Measurements from ENCODE around the gene FGF11. TPM values are rescaled to one million over a fixed set of nuclear protein-coding genes. Genes with fewer than 3 reads are reported as not detected.
"Not testable (repeated sequence)": the region's sequence is repeated elsewhere in the genome, so short reads cannot be mapped to it uniquely, and the experiment has no call there.

The FGF11 gene
- total RNA-seq, 6 experiments from 2014 or later: 0.10 to 0.31 (median 0.24) TPM; not detected in 3

DNA sequence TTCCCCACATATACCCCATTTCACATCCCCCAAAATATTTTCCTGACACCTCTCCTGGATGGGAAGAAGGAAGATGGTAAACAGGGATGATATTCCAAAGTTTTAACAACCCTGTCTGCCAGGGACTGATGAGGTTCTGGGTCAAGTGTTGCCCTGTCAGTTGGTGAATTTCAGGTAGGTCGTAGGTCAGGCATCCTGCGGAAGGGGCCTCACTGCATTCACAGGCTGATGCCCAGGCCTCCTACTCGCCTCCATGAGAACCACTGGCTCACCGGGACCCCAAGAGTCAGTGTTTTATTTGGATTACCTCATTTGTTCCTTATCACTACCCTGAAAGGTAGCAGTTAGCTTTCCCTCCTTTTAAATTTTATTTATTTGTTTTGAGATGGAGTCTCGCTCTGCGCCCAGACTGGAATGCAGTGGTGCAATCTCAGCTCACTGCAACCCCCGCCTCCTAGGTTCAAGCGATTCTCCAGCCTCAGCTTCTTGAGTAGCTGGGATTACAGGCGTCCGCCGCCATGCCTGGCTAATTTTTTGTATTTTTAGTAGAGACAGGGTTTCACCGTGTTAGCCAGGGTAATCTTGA, 29.6 kb downstream of the FGF11 start:
- no peak for DNase-seq
- Mint-ChIP-seq H3K36me3 (ENCODE audit: low read depth) (peaks cover 4% of the 10 kb centered on the region; the same call in 1 of the 2 replicates), H3K4me1 (ENCODE audit: low read depth) (peaks cover 11% of the 10 kb centered on the region), H3K27ac (peak overlapping the region; percentile 3; the same call in 1 of the 2 replicates), H3K4me3 (no peak overlapping the region), H3K9me3 (no peaks in the 10 kb centered on the region), H3K27me3 (ENCODE audit: insufficient read depth) (no peaks in the 10 kb centered on the region; the same call in none of the 2 replicates)
- TF ChIP-seq, protein P1, sequence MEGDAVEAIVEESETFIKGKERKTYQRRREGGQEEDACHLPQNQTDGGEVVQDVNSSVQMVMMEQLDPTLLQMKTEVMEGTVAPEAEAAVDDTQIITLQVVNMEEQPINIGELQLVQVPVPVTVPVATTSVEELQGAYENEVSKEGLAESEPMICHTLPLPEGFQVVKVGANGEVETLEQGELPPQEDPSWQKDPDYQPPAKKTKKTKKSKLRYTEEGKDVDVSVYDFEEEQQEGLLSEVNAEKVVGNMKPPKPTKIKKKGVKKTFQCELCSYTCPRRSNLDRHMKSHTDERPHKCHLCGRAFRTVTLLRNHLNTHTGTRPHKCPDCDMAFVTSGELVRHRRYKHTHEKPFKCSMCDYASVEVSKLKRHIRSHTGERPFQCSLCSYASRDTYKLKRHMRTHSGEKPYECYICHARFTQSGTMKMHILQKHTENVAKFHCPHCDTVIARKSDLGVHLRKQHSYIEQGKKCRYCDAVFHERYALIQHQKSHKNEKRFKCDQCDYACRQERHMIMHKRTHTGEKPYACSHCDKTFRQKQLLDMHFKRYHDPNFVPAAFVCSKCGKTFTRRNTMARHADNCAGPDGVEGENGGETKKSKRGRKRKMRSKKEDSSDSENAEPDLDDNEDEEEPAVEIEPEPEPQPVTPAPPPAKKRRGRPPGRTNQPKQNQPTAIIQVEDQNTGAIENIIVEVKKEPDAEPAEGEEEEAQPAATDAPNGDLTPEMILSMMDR (IDR thresholded peaks at IDR 0.05): no peak

DNA sequence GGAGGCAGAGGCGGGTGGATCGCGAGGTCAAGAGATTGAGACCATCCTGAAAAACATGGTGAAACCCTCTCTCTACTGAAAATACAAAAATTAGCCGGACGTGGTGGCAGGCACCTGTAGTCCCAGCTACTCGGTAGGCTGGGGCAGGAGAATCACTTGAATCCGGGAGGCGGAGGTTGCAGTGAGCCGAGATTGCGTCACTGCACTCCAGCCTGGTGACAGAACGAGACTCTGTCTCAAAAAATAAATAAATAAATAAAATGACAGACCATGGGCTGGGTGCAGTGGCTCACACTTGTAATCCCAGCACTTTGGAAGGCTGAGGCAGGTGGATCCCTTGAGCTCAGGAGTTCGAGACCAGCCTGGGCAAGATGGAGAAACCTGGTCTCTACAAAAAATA, 30.5 kb downstream of the FGF11 start:
- H3K9me3 Mint-ChIP-seq; H3K4me3 Mint-ChIP-seq; H3K27ac Mint-ChIP-seq; DNase-seq; H3K27me3 Mint-ChIP-seq (ENCODE audit: insufficient read depth); H3K36me3 Mint-ChIP-seq (ENCODE audit: low read depth): not testable (repeated sequence)
- H3K4me1 Mint-ChIP-seq (ENCODE audit: low read depth): peaks cover 11% of the 10 kb centered on the region

DNA sequence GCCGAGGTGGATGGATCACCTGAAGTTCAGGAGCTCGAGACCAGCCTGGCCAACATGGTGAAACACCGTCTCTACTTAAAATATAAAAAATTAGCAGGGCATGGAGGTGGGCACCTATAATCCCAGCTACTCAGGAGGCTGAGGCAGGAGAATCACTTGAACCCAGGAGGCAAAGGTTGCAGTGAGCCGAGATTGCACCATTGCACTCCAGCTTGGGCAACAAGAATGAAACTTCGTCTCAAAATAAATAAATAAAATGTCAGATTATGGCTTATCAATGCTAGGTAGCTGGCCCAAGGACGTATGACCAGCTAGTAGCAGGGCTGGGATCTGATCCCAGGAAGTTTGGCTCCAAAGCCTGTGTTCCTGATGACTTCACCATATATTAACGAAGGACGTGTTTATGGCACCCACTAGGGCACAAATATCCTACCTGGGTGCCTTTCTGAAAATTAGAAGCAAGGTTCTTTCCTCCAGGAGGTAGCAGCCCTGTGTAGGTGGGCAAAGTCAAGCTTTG, 31.2 kb downstream of the FGF11 start:
- not testable (repeated sequence) for H3K27me3 Mint-ChIP-seq (ENCODE audit: insufficient read depth); H3K9me3 Mint-ChIP-seq; H3K36me3 Mint-ChIP-seq (ENCODE audit: low read depth); DNase-seq; H3K4me3 Mint-ChIP-seq; H3K27ac Mint-ChIP-seq
- peaks cover 12% of the 10 kb centered on the region for H3K4me1 Mint-ChIP-seq (ENCODE audit: low read depth)

DNA sequence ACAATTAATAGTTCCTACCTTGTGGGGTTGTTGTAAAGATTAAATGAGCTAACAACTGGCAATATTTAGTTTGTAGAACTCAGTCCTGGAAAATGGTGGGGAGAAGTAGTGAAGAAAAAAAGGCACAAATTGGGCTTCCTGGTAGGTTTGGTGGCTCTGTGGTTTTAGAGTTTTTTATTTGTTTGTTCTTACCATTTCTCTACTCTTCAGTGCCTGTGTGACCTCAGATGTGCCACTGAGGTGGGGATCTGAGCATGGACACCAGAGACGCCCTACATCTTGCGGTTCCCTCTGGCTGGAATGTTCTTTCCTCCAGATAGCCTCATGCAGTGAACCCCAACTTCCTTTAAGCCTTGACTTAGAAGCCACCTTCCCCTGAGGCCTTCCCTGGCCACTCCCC, 32.4 kb downstream of the FGF11 start:
- no peak overlapping the region; the same call in 1 of the 2 replicates for H3K27ac Mint-ChIP-seq
- H3K4me3 Mint-ChIP-seq: no peak overlapping the region
- peaks cover 20% of the 10 kb centered on the region for H3K4me1 Mint-ChIP-seq (ENCODE audit: low read depth)
- H3K27me3 Mint-ChIP-seq (ENCODE audit: insufficient read depth): peaks cover 6% of the 10 kb centered on the region
- no peaks in the 10 kb centered on the region for H3K9me3 Mint-ChIP-seq
- TF ChIP-seq, protein P1 (IDR thresholded peaks at IDR 0.05): no peak
- no peak for DNase-seq
- peaks cover 8% of the 10 kb centered on the region for H3K36me3 Mint-ChIP-seq (ENCODE audit: low read depth)

DNA sequence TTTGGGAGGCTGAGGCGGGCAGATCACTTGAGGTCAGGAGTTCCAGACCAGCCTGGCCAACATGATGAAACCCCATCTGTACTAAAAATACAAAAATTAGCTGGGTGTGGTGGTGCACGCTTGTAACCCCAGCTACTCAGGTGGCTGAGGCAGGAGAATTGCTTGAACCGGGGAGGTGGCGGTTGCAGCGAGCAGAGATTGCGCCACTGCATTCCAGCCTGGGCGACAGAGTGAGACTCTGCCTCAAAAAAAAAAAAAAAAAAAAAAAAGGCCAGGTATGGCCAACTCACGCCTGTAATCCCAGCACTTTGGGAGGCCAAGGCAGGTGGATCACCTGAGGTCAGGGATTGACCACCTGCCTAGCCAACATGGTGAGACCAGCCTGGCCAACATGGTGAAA, 35.5 kb downstream of the FGF11 start:
- H3K27ac Mint-ChIP-seq; H3K27me3 Mint-ChIP-seq (ENCODE audit: insufficient read depth); H3K4me3 Mint-ChIP-seq; H3K36me3 Mint-ChIP-seq (ENCODE audit: low read depth); H3K9me3 Mint-ChIP-seq; DNase-seq: not testable (repeated sequence)
- H3K4me1 Mint-ChIP-seq (ENCODE audit: low read depth): peaks cover 33% of the 10 kb centered on the region

DNA sequence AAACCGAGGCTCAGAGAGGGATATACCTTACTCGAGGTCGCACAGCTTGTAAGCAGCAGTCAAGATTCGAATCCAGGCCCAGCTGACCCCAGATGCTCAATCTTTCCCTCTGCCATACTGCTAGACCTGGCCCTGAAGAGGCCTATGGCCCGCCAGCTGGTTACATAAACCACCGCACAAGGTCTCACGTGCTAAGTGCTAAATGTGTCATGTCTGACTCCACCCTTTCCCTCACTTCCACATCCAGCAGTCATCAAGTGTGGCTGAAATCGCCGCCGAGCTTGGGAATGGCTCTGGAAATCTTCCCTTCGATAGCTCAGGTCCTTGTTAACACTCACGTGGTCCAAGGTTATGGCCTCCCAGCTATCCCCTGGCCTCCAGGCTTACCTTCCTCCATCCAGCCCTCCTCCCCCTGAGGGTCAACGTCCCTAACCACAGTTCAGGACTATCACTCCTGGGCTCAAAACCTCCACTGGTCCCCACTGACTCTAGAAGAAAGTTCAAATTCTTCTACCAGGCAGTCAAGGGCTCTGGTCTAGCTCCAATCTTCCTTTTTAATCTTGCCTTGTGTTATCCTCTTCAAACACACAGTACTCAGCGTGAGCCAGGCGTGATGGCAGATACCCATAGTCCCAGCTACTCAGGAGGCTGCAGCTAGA, 36.6 kb downstream of the FGF11 start:
- Mint-ChIP-seq H3K27me3 (ENCODE audit: insufficient read depth) (peaks cover 6% of the 10 kb centered on the region), H3K9me3 (no peaks in the 10 kb centered on the region), H3K4me1 (ENCODE audit: low read depth) (peaks cover 45% of the 10 kb centered on the region), H3K36me3 (ENCODE audit: low read depth) (peaks cover 8% of the 10 kb centered on the region), H3K27ac (peak overlapping the region; percentile 96), H3K4me3 (peak overlapping the region; percentile 96)
- TF ChIP-seq, protein P1 (IDR thresholded peaks at IDR 0.05): no peak
- peak; percentile 35 for DNase-seq

DNA sequence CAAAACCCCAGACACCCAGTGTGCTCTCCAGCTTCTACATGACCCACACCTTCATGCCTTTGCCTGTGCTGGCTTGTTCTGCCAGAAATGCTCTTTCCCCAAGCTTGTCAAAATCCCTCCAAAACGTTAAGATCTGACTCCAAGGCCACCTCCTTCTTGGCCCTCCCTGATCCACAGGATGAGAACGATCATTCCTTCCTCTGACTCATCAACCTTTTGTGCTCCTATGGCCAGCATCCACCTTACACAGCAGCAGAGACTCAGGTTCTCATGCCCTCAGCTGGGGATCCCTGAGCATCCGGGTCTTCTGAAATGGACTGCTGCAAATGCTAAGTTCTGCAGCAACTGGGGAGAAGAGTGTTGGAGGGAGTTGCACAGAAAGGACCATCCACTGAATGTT, 37.2 kb downstream of the FGF11 start:
- H3K27ac Mint-ChIP-seq: peak overlapping the region; percentile 96
- H3K9me3 Mint-ChIP-seq: no peaks in the 10 kb centered on the region
- peak; percentile 57 for DNase-seq
- peaks cover 8% of the 10 kb centered on the region for H3K36me3 Mint-ChIP-seq (ENCODE audit: low read depth)
- TF ChIP-seq, protein P1 (IDR thresholded peaks at IDR 0.05): no peak
- peaks cover 6% of the 10 kb centered on the region for H3K27me3 Mint-ChIP-seq (ENCODE audit: insufficient read depth)
- H3K4me3 Mint-ChIP-seq: peak overlapping the region; percentile 96
- peaks cover 50% of the 10 kb centered on the region for H3K4me1 Mint-ChIP-seq (ENCODE audit: low read depth)

Measured in HFFc6 (cell line).